HG03469 (cell line): ENCODE data around the gene INPP4A.

Experiments used
- ATAC-seq: cut with Tn5 transposase; IDR thresholded peaks from one replicate; pipeline ENCODE4 v1.9.1; 2021; ENCODE audit warnings: mild to moderate bottlenecking, moderate library complexity, moderate number of reproducible peaks; ENCODE audit not compliant: unreplicated experiment

Gene INPP4A

DNA sequence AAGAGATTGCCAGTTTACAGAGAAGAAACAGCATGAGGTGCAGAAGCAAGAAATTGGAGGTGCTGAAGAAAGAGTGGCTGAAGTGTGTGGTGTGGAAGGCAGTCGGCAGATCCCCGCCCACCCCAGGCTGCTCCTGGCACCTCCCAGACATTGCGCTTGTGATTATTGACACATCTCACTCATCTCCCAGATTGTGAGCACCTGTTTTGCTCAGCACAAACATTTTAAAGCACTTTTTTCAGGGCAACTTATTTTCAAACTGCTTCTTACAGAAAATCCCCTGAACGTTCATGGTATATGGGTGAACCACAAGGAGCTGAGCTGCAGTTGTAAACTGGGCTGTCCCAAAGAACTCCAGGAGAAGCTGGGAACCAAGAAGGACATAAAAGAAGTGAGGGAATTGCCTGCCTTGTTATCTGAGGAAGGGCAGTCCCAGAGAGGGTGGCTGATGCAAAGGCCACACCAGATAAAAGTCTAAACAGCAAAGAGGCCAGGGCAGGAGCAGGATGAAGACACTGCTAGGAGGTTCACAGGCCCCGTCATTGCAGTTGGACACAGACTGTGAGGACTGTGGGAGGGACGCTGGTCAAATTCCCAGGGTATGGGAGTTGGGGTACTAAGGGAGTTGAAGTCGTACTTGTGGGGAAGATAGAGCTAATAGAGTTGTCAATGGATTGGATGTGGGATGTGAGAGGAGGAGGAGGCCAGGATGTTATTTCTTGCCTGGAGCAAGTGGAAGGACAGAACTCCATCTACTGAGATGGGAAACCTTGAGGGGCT lies 65.1 kb downstream of the INPP4A start:
- ATAC-seq = no peak

DNA sequence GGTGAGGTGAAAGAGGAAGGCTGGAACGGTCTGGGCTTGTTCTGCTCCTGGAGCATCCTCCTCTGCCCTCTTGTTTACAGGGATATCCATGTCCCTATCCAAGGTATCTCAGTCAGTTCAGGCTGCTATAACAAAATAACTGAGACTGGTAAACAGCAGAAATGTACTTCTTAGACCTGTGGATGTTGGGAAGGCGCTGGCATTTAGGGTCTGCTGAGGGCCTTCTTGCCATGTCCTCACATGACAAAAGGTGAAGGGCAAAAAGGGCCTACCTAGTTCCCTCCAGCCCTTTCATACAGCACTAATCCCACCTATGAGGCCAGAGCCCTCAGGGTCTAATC lies 65.6 kb downstream of the INPP4A start:
- ATAC-seq = no peak

DNA sequence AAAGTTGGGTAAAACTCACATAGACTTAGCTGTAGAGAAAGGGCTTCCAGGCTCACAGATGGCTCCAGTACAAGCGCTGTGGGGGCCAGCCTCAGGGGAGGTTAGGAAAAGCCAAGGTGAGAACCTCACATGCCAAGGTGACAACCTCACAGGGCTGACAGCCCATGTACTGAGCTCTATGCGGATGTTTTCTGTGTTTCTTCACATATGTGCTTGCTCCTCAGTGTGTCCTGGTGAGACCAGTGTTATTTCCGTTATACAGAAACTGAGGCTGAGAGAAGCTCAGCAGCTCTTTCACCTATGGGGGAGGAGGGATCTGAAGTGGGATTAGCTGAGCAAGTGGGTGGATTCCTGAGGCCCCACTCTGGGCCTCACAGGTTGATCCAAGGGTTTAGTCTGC lies 67.3 kb downstream of the INPP4A start:
- no peak for ATAC-seq

- no peak for ATAC-seq
These were observed 68.0 kb downstream of the INPP4A start for GRCh38 chr2:98512699-98513098.

GRCh38 chr2:98514096-98514639 lies 69.5 kb downstream of the INPP4A start:
- no peak for ATAC-seq

DNA sequence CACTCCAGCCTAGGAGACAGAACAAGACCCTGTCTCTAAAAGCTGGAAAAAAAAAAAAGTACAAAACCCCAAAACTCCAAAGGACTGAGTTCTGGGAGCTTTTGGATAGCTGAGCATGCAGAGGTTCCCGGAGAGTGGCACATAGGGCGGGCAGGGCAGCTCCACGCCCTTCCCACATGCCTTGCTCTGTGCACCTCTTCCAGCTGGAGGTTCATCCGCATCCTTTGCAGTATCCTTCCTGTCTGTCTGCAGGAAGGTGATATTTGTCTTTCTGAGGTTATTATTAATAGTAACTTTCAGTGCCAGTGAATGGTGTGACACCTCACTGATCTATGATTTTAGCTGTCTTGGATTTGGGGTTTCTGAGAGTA lies 70.2 kb downstream of the INPP4A start:
- no peak for ATAC-seq

- no peak for ATAC-seq
These were observed 70.8 kb downstream of the INPP4A start for GRCh38 chr2:98515250-98515991.

DNA sequence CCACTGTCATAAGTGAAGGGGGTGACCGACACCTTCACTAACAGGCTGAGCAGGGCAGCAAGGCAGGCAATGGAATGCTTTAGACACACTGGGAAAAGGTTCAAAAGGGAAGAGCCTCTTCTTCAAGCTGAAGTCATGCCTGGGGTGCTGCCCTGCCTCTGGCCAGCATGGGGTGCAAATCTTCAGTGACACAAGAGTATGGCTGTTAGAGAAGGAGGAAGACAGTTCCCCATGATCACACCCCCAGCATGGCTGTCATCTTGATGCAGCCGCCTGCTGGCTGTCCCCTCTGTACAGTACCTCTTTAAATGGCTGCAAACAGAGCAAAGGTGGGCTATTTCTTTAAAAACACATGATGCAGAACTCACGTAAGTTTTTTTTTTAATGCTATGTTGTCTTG lies 71.9 kb downstream of the INPP4A start:
- ATAC-seq = no peak

DNA sequence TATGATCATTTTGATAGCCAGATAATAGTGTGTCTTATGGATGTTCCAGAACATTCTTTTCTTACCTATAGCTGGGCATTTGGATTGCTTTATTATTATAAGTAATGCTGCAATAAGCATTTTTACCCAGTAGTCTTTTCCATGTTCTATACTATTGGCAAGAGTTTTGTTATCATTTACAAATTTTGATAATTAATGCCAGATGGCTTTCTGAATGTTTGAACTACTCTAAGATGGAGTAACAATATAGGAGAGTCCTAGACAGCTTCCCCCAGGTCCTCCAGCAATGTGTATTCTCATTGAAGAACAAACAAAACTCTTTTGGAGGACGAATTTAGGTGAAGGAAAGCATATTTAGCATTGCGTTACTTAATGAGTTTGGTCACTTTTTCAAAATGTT lies 73.0 kb downstream of the INPP4A start:
- no peak for ATAC-seq

- ATAC-seq = no peak
These were observed 73.4 kb downstream of the INPP4A start for GRCh38 chr2:98518101-98518500.

DNA sequence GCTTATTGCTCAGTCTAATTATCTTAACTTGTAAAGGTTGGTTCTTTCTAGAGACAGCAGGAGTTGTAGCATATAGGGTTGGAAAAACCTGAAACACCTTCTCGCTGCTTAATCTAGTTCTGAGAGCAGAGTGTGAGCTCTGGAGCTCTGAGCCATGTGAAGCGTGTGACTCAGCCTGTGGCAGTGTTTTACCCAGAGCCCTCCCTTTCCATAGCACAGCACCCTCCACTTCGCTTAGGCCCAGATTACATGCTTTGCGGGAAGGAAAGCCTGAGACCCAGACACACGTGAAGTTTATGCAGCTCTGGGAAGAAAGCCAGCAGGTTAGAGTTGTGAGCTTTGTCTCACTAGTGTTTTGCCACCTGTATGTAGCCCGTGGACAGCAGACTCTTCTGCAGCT lies 74.5 kb downstream of the INPP4A start:
- ATAC-seq = no peak

DNA sequence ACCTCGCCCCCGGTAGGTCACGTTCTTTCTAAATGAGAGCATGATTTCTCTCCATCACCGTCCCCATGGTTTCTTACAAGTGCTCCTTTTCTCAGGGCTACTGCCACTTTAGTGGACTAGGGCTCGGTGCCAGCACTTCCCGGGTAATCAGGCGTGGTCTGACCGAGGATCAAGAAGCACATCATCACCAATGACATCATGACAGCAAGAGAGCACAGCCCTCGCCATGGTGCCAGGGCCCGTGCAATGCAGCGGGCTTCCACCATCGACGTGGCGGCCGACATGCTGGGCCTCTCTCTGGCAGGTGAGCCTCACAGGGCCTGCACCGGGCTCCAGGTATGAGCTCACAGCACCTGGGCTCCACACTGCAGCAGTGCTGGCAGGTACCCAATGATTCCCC lies 75.2 kb downstream of the INPP4A start:
- ATAC-seq = no peak

GRCh38 chr2:98520806-98521205 lies 76.1 kb downstream of the INPP4A start:
- ATAC-seq = no peak

DNA sequence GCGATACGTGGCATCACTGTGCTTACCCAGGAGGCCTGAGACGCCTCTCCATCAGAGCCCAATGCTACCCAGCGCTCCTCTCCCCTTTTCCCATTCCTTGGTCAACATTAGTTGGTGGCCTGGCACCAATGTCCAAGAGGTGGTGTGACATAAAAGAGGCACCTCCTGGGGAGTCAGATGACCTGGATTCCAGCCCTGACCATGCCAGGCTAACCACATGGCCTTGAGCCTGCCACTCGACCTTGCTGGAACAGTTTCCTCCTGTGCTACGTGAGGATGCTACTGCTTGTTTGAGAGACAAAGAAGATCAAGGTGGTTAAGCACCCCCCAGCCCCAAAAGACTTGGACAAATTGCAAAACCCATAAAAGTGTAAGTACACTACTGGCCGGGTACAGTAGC lies 76.6 kb downstream of the INPP4A start:
- no peak for ATAC-seq

- ATAC-seq = no peak
These were observed 78.2 kb downstream of the INPP4A start for GRCh38 chr2:98522854-98523253.

DNA sequence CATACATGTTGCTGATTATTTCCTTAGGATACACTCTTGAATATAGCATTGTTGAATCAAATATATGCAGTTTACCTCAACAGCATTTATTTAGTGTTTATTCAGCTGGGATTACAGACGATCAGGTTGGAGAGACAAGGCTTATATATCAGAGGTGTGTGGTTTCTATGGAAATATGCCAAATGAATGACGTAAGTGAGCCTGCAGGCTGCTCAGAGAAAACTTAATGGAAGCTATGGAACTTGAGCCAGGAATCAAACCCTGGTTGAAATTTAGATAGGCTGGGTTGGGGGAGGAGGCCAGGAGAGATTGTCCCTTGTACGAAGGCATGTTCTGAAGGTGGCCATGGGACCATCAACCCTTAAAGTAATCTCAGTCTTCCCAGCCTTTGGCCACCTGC lies 79.5 kb downstream of the INPP4A start:
- ATAC-seq = no peak

- ATAC-seq = no peak
These were observed 83.7 kb downstream of the INPP4A start for GRCh38 chr2:98528349-98528748.

GRCh38 chr2:98530114-98530513 lies 85.5 kb downstream of the INPP4A start:
- ATAC-seq = no peak

- ATAC-seq = no peak
These were observed 88.1 kb downstream of the INPP4A start for GRCh38 chr2:98532756-98533155.

DNA sequence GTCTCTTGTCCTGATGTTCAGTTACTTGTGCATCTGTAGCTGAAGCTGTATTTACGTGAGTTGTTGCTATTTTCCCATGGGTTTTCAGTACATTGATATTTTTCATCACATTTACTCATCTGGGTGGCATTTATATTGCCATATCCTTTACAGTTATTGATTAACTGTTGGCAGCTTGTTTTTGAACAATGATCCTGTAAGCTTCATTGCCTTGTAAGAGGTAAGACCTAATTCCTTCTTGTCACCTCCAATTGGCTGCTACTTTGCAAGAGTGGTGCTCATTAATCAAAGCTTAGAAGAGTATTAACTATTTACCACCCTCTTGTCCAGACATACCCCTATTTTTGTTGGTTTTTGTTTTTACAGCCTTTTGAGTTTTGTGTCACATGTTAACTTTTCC lies 88.9 kb downstream of the INPP4A start:
- ATAC-seq = no peak

GRCh38 chr2:98534761-98535160 lies 90.1 kb downstream of the INPP4A start:
- ATAC-seq = no peak

- ATAC-seq = no peak
These were observed 91.5 kb downstream of the INPP4A start for GRCh38 chr2:98535971-98536677.
